22Rv1 (cell line): ENCODE data around the gene CNGB1.
"Not testable (repeated sequence)": the region's sequence is repeated elsewhere in the genome, so short reads cannot be mapped to it uniquely, and the experiment has no call there.

ENCODE experiments used
- H3K27ac ChIP-seq: fragments of 450-650 bp; 2 replicates; pipeline ENCODE4 v1.5.1; 2017
- ZFX ChIP-seq: fragments of 450-650 bp; IDR thresholded peaks from 2 replicates; pipeline ENCODE4 v1.6.1; 2017; ENCODE audit warnings: antibody characterized with exemption, borderline replicate concordance
- TF ChIP-seq, protein P1 (sequence below): fragments of 450-650 bp; IDR thresholded peaks from 2 replicates; pipeline ENCODE4 v1.5.1; 2017; ENCODE audit warnings: mild to moderate bottlenecking

The CNGB1 gene

DNA sequence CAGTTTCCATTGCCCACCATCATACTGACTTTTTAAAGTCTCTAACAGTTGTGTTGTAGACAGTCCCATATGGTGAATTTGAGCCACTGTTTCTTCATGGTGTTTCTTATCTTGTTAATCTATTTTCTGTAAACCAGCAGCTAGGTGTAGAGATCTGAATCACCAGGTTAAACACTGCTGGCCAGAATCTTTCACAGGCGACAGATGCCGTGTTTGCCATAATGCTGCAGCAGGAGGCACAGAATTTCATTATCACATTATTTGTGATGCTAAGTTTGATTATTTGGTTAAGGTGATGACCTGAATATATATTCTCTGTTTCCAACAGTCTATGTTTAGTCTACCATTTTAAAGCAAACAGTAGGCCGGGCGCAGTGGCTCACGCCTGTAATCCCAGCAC is 11.5 kb upstream of the CNGB1 start:
- TF ChIP-seq ZFX: no peak
- TF ChIP-seq, protein P1, sequence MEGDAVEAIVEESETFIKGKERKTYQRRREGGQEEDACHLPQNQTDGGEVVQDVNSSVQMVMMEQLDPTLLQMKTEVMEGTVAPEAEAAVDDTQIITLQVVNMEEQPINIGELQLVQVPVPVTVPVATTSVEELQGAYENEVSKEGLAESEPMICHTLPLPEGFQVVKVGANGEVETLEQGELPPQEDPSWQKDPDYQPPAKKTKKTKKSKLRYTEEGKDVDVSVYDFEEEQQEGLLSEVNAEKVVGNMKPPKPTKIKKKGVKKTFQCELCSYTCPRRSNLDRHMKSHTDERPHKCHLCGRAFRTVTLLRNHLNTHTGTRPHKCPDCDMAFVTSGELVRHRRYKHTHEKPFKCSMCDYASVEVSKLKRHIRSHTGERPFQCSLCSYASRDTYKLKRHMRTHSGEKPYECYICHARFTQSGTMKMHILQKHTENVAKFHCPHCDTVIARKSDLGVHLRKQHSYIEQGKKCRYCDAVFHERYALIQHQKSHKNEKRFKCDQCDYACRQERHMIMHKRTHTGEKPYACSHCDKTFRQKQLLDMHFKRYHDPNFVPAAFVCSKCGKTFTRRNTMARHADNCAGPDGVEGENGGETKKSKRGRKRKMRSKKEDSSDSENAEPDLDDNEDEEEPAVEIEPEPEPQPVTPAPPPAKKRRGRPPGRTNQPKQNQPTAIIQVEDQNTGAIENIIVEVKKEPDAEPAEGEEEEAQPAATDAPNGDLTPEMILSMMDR: no peak
- no peak overlapping the region for H3K27ac ChIP-seq

DNA sequence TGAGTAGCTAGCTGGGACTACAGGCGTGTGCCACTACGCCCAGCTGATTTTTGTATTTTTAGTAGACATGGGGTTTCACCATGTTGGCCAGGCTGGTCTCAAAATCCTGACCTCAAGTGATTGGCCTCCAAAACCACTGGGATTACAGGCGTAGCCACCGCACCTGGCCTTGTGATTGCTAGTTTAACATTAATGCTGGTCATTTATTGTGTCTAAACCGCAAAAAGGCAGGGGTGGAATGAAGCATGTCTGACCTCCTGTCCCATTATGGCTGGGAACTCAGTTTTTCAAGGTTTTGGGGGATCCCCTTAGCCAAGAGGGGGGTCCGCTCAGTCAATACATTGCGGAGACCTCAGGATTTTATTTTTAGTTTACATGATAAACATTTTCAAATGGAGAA is 10.7 kb upstream of the CNGB1 start:
- H3K27ac ChIP-seq: no peak overlapping the region
- TF ChIP-seq ZFX: no peak
- TF ChIP-seq, protein P1: no peak

DNA sequence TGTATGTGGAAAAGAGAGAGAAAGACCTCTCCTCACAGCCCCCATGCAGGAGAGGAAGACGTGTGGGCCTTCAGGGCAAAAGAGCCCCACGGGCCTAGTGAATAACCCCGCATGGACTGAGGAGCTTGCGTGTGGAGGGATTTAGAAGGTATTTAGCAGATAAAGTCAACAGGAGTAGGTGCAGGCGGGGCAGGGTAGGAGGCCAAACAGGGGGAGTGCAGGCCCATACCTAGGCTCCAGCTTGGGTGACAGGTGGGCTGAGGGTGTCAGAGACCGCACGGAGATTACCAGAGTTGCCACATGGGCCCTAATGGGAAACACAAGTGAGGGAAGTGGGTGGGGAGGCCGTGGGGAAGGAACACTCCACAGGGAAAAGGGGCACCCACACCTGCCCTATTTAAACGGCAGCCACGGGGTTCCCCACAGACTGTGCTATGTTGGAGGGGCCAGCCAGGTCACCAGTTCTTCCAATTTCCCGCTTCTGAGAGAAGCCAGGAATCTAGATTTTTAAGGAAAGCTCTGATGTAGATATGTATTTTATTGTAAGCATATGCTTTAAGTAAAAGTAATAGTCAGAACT is 8.2 kb upstream of the CNGB1 start:
- no peak overlapping the region for H3K27ac ChIP-seq
- no peak for TF ChIP-seq ZFX
- TF ChIP-seq, protein P1: no peak

DNA sequence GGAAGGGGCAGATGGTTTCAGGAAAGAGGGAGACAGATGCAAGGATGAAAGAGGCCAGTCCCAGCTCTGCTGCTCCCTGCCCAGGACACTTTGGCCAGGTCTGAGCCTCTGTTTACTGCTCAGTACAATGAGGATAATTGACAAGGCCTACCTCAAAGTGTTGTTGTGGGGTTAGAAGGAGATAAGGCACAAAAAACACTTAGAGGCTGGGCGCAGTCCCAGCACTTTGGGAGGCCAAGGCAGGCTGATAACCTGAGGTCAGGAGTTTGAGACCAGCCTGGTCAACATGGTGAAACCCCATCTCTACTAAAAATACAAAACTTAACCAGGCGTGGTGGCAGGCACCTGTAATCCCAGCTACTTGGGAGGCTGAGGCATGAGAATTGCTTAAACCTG is 7.1 kb upstream of the CNGB1 start:
- not testable (repeated sequence) for H3K27ac ChIP-seq

DNA sequence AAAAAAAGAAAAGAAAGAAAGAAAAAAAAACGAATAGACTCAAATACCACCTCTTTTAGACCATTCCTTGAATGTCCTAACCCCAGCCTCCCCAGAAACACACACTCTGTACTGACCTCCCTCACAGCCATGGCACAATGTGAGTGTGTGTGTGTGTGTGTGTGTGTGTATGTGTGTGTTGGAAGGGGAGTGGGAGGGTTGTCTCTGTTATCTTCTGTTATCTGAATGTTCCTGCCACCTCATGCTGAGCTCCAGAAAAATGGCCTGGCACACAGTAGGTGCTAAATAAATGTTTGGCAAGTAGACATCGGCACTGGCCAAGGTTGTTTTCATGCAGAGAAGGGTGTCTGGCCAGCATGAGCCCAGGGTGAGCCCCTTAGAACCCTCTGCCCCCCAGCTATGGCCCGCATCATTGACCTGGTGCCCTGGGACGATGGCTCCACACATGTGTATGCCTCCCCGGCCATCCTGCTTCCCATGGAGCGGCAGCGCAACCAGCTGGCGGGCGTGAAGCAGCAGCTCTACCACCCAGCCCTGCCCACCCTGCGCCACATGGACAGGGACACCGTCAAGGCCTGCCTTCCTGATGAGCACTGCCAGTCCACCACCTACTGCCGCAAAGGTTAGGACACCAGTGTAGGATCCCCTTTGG is 6.6 kb upstream of the CNGB1 start:
- no peak overlapping the region for H3K27ac ChIP-seq

DNA sequence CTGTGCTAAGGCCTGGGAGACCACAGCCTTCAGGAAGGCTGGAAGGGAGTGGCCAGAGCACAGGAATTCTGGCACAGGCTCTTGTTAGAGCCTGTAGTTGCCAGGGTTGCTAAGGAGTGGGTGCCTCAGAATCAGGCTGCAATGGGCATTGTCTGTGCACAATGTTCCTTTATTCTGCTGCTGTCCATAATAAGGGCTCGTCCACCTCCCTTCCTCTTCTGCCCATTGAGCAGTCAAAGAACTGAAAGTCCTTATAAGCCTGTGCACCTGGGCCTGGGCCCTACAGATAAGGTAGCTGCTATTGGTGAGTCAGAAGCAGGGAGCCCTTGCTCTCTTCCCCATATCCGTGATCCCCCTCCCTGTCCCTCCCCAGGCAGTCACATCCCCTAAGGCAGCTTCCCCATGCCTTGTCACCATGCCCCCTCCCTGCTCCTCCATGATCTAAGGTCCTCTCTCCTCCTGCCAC is 5.4 kb upstream of the CNGB1 start:
- TF ChIP-seq, protein P1: no peak
- no peak for TF ChIP-seq ZFX
- H3K27ac ChIP-seq: no peak overlapping the region

More for the DNA sequence above, 6.6 kb upstream of the CNGB1 start:
- TF ChIP-seq ZFX: no peak
- TF ChIP-seq, protein P1: no peak

DNA sequence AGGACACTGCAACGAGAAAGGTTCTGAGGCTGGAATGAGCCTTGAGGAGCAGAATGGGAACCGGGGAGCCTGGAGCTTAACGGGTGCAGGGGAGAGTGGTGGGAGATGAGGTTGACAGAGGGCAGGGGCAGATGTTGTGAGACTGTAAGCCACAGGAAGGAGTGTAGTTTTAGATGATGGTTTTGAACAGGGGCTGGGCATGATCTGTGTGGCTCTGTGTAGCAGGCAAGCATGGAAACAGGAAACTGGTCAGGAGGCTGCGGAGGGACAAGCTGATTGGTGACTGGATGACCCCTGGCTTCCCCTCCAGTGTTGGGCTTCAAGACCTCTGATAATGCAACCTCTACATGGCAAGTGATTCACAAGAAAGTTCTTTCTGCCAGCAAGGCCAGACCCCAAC is 1.4 kb upstream of the CNGB1 start:
- TF ChIP-seq ZFX: no peak
- TF ChIP-seq, protein P1: no peak
- no peak overlapping the region for H3K27ac ChIP-seq
